ENCODE measurements around the gene SBDS.
"Not testable (repeated sequence)": the region's sequence is repeated elsewhere in the genome, so short reads cannot be mapped to it uniquely, and the experiment has no call there.

DNA sequence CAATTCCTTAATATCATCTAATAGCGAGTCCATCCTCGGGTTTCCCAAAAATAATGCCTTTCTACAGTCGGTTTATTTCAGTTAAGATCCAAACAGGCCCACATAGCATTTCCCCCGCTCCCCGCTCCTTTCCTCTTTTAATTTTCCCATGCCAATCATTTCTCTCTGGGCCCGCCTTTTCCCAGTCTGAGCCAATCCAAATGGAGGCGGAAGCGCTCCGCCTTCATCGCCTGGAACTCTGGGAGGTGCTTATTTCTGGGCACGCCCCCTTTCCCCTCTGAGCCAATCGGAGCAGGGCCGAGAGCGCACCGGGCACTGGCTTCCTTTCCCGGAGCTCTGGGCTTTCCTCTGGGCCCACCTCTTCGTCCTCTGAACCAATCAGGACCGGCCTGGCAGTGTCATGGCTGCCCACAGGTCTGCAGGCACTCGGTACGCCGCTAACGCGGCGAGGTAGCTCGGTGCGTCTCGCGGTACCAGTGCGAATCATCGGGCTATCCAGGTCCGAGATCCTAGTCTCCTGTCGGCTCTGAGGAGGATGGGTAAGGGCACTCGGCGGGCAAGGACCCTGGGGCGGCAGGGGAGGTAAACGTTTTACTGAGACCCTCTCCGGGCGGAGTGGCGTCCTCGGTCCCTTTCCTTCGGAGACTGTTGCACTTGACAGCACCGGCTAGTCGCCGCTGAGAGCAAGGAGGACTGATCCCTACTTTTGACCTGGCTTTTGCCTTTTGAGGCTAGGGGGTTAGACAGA is 1.2 kb upstream of the SBDS start, which contains the start of gene TYW1:
- TF ChIP-seq, protein P1, sequence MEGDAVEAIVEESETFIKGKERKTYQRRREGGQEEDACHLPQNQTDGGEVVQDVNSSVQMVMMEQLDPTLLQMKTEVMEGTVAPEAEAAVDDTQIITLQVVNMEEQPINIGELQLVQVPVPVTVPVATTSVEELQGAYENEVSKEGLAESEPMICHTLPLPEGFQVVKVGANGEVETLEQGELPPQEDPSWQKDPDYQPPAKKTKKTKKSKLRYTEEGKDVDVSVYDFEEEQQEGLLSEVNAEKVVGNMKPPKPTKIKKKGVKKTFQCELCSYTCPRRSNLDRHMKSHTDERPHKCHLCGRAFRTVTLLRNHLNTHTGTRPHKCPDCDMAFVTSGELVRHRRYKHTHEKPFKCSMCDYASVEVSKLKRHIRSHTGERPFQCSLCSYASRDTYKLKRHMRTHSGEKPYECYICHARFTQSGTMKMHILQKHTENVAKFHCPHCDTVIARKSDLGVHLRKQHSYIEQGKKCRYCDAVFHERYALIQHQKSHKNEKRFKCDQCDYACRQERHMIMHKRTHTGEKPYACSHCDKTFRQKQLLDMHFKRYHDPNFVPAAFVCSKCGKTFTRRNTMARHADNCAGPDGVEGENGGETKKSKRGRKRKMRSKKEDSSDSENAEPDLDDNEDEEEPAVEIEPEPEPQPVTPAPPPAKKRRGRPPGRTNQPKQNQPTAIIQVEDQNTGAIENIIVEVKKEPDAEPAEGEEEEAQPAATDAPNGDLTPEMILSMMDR (IDR thresholded peaks at IDR 0.05), result not testable (repeated sequence)
- not testable (repeated sequence) for TF ChIP-seq POLR2A (IDR thresholded peaks at IDR 0.05)
